Mammary microvascular endothelial cell (primary cell): ENCODE results near the gene GPR89B. TPM values are rescaled to one million over a fixed set of nuclear protein-coding genes. Genes with fewer than 3 reads are reported as not detected.

ENCODE experiments used
- total RNA-seq: library from RNA; depleted of rRNA; stranded (reverse); fragments of >200 nt; gene quantifications from 2 replicates; pipeline ENCODE4 v1.2.3, GENCODE V29; 2015

Gene GPR89B
- total RNA-seq = 5.9 and 7.5 TPM in 2 replicates

GRCh38 chr1:147928236-147929132 lies at the start of gene GPR89B:
TSS of gene GPR89B (plus strand) at chr1:147928420. CDS start at chr1:147928537, 117 bp downstream.

GRCh38 chr1:147902253-147902845 lies 25.9 kb upstream of the GPR89B start, which contains the start of gene GJA8:
TSS of gene GJA8 (plus strand) at chr1:147902795. CDS start at chr1:147907956, 5,161 bp downstream.

Other genes with a start within 250 kb of the GPR89B start
- gene GJA5, start 167.8 kb upstream of the GPR89B start, total RNA-seq = 0.59 and 1.7 TPM in 2 replicates
- not detected in 2 replicates for gene GJA8, start 25.6 kb upstream of the GPR89B start, total RNA-seq
- gene NBPF11, start 223.9 kb downstream of the GPR89B start, total RNA-seq = 1.7 and 2.7 TPM in 2 replicates